Kidney (tissue), 14 donors: ENCODE results near the gene SYCE3. TPM values are rescaled to one million over a fixed set of nuclear protein-coding genes. Genes with fewer than 3 reads are reported as not detected.

Experiments
- DNase-seq, 5 donors: peaks; one replicate each; pipeline ENCODE4 v3.0.0-alpha.2; 2013 to 2020
- FAIRE-seq: peaks from 2 replicates; lab custom pipeline; 2012; peaks lifted over from hg19 to GRCh38; lab: Jason Lieb, UNC
- H3K27ac ChIP-seq, 2 donors: one replicate each; pipeline ENCODE4 v1.7.0; 2013; ENCODE audit warnings: low read depth in 2 of 2, low read length in 2 of 2, inconsistent platforms in 1 of 2
- H3K27me3 ChIP-seq: one replicate; pipeline ENCODE4 v1.7.1; 2013; ENCODE audit warnings: low read length, inconsistent platforms; ENCODE audit not compliant: control insufficient read depth, insufficient read depth
- H3K36me3 ChIP-seq, 3 donors: one replicate each; pipeline versions ENCODE4 v1.7.0 to v1.7.1; 2013; ENCODE audit warnings: low read length in 3 of 3, control low read depth in 1 of 3, inconsistent platforms in 1 of 3; ENCODE audit not compliant: insufficient read depth in 3 of 3, control insufficient read depth in 2 of 3
- H3K4me1 ChIP-seq, 3 donors: one replicate each; pipeline versions ENCODE4 v1.7.0 to v1.7.1; 2013; ENCODE audit warnings: low read length in 3 of 3, inconsistent platforms in 1 of 3, low read depth in 1 of 3; ENCODE audit not compliant: control insufficient read depth in 2 of 3, insufficient read depth in 2 of 3
- H3K4me3 ChIP-seq, 3 donors: one replicate each; pipeline versions ENCODE4 v1.7.0 to v1.8.1; 2013; ENCODE audit warnings: low read length in 3 of 3, control low read depth in 1 of 3, inconsistent platforms in 1 of 3
- H3K9ac ChIP-seq, 3 donors: one replicate each; pipeline versions ENCODE4 v1.7.0 to v1.7.1; 2013; ENCODE audit warnings: low read length in 3 of 3, control low read depth in 1 of 3, inconsistent platforms in 1 of 3
- H3K9me3 ChIP-seq, 3 donors: one replicate each; pipeline versions ENCODE4 v1.7.0 to v1.7.1; 2013; ENCODE audit warnings: low read length in 3 of 3, control low read depth in 1 of 3, inconsistent platforms in 1 of 3; ENCODE audit not compliant: control insufficient read depth in 2 of 3, insufficient read depth in 1 of 3
- CTCF ChIP-seq: IDR thresholded peaks from 3 replicates; pipeline ENCODE4 v1.5.1; 2012; ENCODE audit warnings: mild to moderate bottlenecking, moderate library complexity, borderline replicate concordance; ENCODE audit not compliant: insufficient read depth; ENCODE audit errors: extremely low read depth
- intact Hi-C: fragments of 100-400 bp; cut with DNase I; formaldehyde crosslinking; loops from one replicate; pipeline ENCODE4 v1.11.1; 2022
- polyA plus RNA-seq: library from polyadenylated mRNA; stranded (reverse); fragments of 350-450 nt; fragmentation: Illumina TruSeq; extraction: RNeasy Lipid Tissue Mini Kit (QIAGEN cat#74804); gene quantifications from one replicate; pipeline ENCODE4 v1.2.3, GENCODE V29; 2014; ENCODE audit warnings: low read depth, low replicate concordance; ENCODE audit not compliant: insufficient read depth
- total RNA-seq: library from RNA; stranded (reverse); fragmentation: NEBNext Ultra II Directional; extraction: Animal tissue kit (Norgen Biotek cat#: 25700); gene quantifications from one replicate; pipeline ENCODE4 v1.2.1, GENCODE V29; 2021
- donor health status: control.
- donor health status: control.
- donor health status: control.
- donor health status: control.
- donor health status: control.
- donor health status: DM: yes; HTN: yes; CAD: no.
- donor health status: Normal renal cell carcinoma (clear cell type).

The SYCE3 gene
- total and polyA plus RNA-seq, 2 donors from 2014 or later = 4.6 TPM; not detected in 1

GRCh38 chr22:50585781-50586180, 23.1 kb upstream of the SYCE3 start:
- no peak for FAIRE-seq
- H3K9me3 ChIP-seq = no peaks in the 10 kb centered on the region
- no peak overlapping the region for H3K4me3 ChIP-seq
- H3K36me3 ChIP-seq = no peaks in the 10 kb centered on the region
- H3K4me1 ChIP-seq = peaks cover 0 to 13% (median 0%) of the 10 kb centered on the region in 3 donors
- no peak for TF ChIP-seq CTCF
- peak in 1 of 5 donors; percentile 26 for DNase-seq
- H3K9ac ChIP-seq = no peak overlapping the region
- H3K27ac ChIP-seq = no peak overlapping the region
- intact Hi-C loops = no loop called here
- no peaks in the 10 kb centered on the region for H3K27me3 ChIP-seq

GRCh38 chr22:50585238-50585637, 22.5 kb upstream of the SYCE3 start:
- H3K4me3 ChIP-seq = no peak overlapping the region
- no peak overlapping the region for H3K27ac ChIP-seq
- intact Hi-C loops = no loop called here
- no peaks in the 10 kb centered on the region for H3K27me3 ChIP-seq
- H3K36me3 ChIP-seq = peaks cover 0 to under 1% (median 0%) of the 10 kb centered on the region in 3 donors
- H3K9ac ChIP-seq = no peak overlapping the region
- DNase-seq (no peak), FAIRE-seq (no peak)
- H3K4me1 ChIP-seq = peaks cover 0 to 13% (median 0%) of the 10 kb centered on the region in 3 donors
- TF ChIP-seq CTCF = no peak
- no peaks in the 10 kb centered on the region for H3K9me3 ChIP-seq

GRCh38 chr22:50584106-50585096, 21.7 kb upstream of the SYCE3 start:
- no peaks in the 10 kb centered on the region for H3K9me3 ChIP-seq
- DNase-seq (peak in 1 of 5 donors; percentile 43), FAIRE-seq (no peak)
- H3K36me3 ChIP-seq = peaks cover 0 to 4% (median 0%) of the 10 kb centered on the region in 3 donors
- intact Hi-C loops = no loop called here
- H3K27me3 ChIP-seq = no peaks in the 10 kb centered on the region
- no peak overlapping the region for H3K9ac ChIP-seq
- no peak for TF ChIP-seq CTCF
- H3K27ac ChIP-seq = no peak overlapping the region
- no peak overlapping the region for H3K4me3 ChIP-seq
- H3K4me1 ChIP-seq = peaks cover 0 to 13% (median 0%) of the 10 kb centered on the region in 3 donors
